Adipocyte (in vitro differentiated cells): ENCODE measurements around the gene HK3.

Experiments
- DNase-seq: peaks from one replicate; pipeline ENCODE4 v3.0.0-alpha.2; 2015; ENCODE audit warnings: low read depth
- H3K27me3 ChIP-seq: replicated peaks from 2 replicates; pipeline ENCODE4 v1.7.0; 2013; ENCODE audit warnings: mild to moderate bottlenecking, low read length, moderate library complexity; ENCODE audit not compliant: control insufficient read depth, insufficient read depth
- H3K36me3 ChIP-seq: 2 replicates; pipeline ENCODE4 v1.7.0; 2013; ENCODE audit warnings: low read length, mild to moderate bottlenecking, moderate library complexity; ENCODE audit not compliant: control insufficient read depth, insufficient read depth, severe bottlenecking
- H3K4me1 ChIP-seq: 2 replicates; pipeline ENCODE4 v1.7.0; 2013; ENCODE audit warnings: mild to moderate bottlenecking, low read length, moderate library complexity; ENCODE audit not compliant: control insufficient read depth, insufficient read depth
- H3K4me3 ChIP-seq: 2 replicates; pipeline ENCODE4 v1.7.0; 2013; ENCODE audit warnings: mild to moderate bottlenecking, low read length, moderate library complexity
- H3K9ac ChIP-seq: 2 replicates; pipeline ENCODE4 v1.7.0; 2013; ENCODE audit warnings: mild to moderate bottlenecking, low read length, moderate library complexity
- H3K9me3 ChIP-seq: 2 replicates; pipeline ENCODE4 v1.7.0; 2013; ENCODE audit warnings: mild to moderate bottlenecking, low read length, moderate library complexity; ENCODE audit not compliant: control insufficient read depth

The HK3 gene

GRCh38 chr5:176889321-176890280 lies 9.5 kb downstream of the HK3 start:
- Histone ChIP-seq H3K9ac (no peak overlapping the region), H3K4me1 (no peaks in the 10 kb centered on the region), H3K4me3 (no peak overlapping the region), H3K27me3 (peaks cover 52% of the 10 kb centered on the region), H3K9me3 (no peaks in the 10 kb centered on the region), H3K36me3 (no peaks in the 10 kb centered on the region)
- DNase-seq, result no peak

- H3K9ac ChIP-seq, result no peak overlapping the region
- no peak for DNase-seq
- H3K4me3 ChIP-seq, result no peak overlapping the region
- H3K27me3 ChIP-seq, result peaks cover 53% of the 10 kb centered on the region
- H3K9me3 ChIP-seq, result no peaks in the 10 kb centered on the region
- H3K36me3 ChIP-seq, result no peaks in the 10 kb centered on the region
- no peaks in the 10 kb centered on the region for H3K4me1 ChIP-seq
Observed at GRCh38 chr5:176888865-176889165, 10.3 kb downstream of the HK3 start.

GRCh38 chr5:176888016-176888864 lies 10.9 kb downstream of the HK3 start:
- no peak overlapping the region for H3K9ac ChIP-seq
- DNase-seq, result no peak
- no peak overlapping the region for H3K4me3 ChIP-seq
- H3K36me3 ChIP-seq, result no peaks in the 10 kb centered on the region
- no peaks in the 10 kb centered on the region for H3K4me1 ChIP-seq
- no peaks in the 10 kb centered on the region for H3K9me3 ChIP-seq
- H3K27me3 ChIP-seq, result peaks cover 59% of the 10 kb centered on the region

DNA sequence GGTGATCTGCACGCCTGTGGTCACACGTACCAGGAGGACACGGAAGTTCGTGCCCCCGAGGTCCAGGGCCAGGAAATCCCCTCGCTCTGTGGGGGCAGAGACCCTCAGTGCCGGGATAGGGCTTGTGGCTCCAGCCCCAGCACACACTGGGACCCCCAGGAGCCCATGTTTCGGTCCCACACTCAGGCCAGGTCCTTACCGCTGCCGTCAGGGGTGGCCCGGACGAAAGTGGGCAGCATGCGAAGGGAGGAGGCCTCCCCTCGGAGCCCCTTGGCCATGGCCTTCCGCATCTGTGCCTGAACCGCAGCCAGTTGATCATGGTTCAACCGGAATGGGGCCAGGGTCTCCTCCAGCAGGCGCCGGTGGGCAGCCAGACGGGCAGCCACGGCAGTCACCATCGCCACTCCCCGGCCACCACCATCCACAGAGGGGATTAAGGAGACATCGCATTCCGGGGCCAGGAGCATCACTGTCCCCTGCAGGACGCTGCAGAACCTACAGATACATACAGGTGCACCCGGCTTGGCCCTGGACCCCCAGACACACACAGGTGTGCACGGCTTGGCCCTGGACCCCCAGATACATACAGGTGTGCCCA lies 11.8 kb downstream of the HK3 start:
- H3K4me1 ChIP-seq, result no peaks in the 10 kb centered on the region
- no peak for DNase-seq

DNA sequence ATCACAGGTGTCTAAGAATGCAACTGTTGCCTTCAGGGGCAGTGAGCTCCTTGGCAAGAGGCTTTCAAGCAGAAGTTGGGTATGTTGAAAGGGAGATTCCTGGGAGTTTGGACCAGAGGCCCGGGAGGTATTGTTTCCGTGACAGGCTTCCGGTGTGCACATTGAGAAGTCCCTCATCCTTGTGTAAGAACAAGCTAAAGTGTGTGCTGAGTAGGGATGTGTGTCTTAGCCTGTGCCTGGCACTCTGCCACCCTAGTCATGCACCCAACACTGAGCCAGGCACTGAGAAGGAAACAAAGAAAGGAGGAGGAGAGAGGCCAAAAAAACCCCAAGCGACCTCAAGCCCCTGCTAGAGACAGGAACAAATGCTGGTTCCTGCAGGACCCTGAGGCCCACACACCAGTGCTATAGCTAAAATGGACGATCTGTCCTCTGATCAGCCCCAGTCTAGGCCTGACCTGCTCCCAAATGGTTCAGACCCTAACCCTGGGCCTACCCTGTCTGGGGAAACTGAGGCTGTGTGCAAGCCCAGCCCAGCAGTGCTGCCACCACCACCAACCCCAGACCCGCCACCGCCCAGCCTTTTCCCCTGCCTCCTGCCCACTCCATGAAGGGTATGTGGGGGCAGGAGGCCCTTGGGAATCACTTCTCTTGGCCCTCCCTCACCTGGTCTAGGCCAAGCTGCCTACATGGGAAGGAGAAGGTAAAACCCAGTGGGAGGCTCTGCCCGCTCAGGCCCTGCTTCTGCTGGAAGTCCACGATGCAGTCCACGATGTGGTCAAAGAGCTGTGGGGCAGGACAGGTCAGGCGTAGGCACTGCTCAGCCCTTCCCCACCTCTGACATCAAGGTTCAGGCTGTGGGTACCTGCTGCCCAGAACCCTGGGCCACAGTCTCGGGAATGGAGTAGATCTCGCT lies 12.6 kb downstream of the HK3 start:
- no peak for DNase-seq
- no peaks in the 10 kb centered on the region for H3K9me3 ChIP-seq
- H3K27me3 ChIP-seq, result peaks cover 55% of the 10 kb centered on the region
- H3K9ac ChIP-seq, result no peak overlapping the region
- H3K4me1 ChIP-seq, result no peaks in the 10 kb centered on the region
- no peak overlapping the region for H3K4me3 ChIP-seq
- H3K36me3 ChIP-seq, result no peaks in the 10 kb centered on the region

More for the DNA sequence above, 11.8 kb downstream of the HK3 start:
- Histone ChIP-seq H3K27me3 (peaks cover 61% of the 10 kb centered on the region), H3K9ac (no peak overlapping the region), H3K36me3 (no peaks in the 10 kb centered on the region), H3K9me3 (no peaks in the 10 kb centered on the region), H3K4me3 (no peak overlapping the region)

- DNase-seq, result no peak
- no peak overlapping the region for H3K9ac ChIP-seq
- H3K4me3 ChIP-seq, result no peak overlapping the region
- no peaks in the 10 kb centered on the region for H3K4me1 ChIP-seq
- peaks cover 45% of the 10 kb centered on the region for H3K27me3 ChIP-seq
- no peaks in the 10 kb centered on the region for H3K9me3 ChIP-seq
- no peaks in the 10 kb centered on the region for H3K36me3 ChIP-seq
Observed at GRCh38 chr5:176884571-176884890, 14.6 kb downstream of the HK3 start.

GRCh38 chr5:176883700-176884570 lies 15.2 kb downstream of the HK3 start:
- Histone ChIP-seq H3K4me3 (no peak overlapping the region), H3K27me3 (peaks cover 43% of the 10 kb centered on the region), H3K9me3 (no peaks in the 10 kb centered on the region), H3K4me1 (no peaks in the 10 kb centered on the region), H3K36me3 (no peaks in the 10 kb centered on the region), H3K9ac (no peak overlapping the region)
- no peak for DNase-seq

- H3K9ac ChIP-seq, result no peak overlapping the region
- no peak for DNase-seq
- no peaks in the 10 kb centered on the region for H3K9me3 ChIP-seq
- H3K36me3 ChIP-seq, result no peaks in the 10 kb centered on the region
- peaks cover 44% of the 10 kb centered on the region for H3K27me3 ChIP-seq
- no peak overlapping the region for H3K4me3 ChIP-seq
- H3K4me1 ChIP-seq, result no peaks in the 10 kb centered on the region
Observed at GRCh38 chr5:176882567-176882903, 16.6 kb downstream of the HK3 start.

GRCh38 chr5:176881816-176882566 lies 17.2 kb downstream of the HK3 start:
- H3K36me3 ChIP-seq, result no peaks in the 10 kb centered on the region
- H3K9me3 ChIP-seq, result no peaks in the 10 kb centered on the region
- no peak overlapping the region for H3K4me3 ChIP-seq
- H3K4me1 ChIP-seq, result no peaks in the 10 kb centered on the region
- H3K9ac ChIP-seq, result no peak overlapping the region
- H3K27me3 ChIP-seq, result peaks cover 43% of the 10 kb centered on the region
- no peak for DNase-seq
